ENCODE results near the gene PPP1R14D.

Gene PPP1R14D, protein sequence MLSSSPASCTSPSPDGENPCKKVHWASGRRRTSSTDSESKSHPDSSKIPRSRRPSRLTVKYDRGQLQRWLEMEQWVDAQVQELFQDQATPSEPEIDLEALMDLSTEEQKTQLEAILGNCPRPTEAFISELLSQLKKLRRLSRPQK

DNA sequence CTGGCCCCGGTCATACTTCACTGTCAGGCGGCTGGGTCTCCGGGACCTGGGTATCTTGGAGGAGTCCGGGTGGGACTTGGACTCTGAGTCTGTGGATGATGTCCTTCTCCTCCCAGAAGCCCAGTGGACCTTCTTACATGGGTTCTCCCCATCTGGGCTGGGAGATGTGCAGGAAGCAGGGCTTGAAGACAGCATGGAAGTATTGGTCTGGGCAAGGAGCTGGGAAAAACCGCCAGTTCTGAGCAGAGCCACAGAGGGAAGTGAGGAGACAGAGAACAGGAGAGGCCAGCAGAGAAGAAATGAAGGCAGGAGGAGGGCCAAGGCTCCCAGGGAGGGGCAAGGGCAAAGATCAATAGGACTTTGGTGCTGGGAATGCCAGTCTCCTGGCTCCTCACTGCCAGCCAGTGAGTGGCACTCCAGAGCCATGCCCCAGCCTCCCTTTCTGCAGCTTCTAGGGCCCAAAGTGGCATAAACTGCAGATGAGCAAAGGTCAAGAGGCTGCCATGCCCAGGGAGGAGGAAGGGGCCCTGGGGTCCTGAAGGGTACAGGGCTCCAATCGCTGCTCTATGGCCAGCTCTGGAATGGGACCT, at the start of gene PPP1R14D:
PPP1R14D (minus strand) TSS at position 262 of the 590 bp plus-strand sequence; CDS start at position 195, 67 bp downstream.
- TF ChIP-seq, protein P1, sequence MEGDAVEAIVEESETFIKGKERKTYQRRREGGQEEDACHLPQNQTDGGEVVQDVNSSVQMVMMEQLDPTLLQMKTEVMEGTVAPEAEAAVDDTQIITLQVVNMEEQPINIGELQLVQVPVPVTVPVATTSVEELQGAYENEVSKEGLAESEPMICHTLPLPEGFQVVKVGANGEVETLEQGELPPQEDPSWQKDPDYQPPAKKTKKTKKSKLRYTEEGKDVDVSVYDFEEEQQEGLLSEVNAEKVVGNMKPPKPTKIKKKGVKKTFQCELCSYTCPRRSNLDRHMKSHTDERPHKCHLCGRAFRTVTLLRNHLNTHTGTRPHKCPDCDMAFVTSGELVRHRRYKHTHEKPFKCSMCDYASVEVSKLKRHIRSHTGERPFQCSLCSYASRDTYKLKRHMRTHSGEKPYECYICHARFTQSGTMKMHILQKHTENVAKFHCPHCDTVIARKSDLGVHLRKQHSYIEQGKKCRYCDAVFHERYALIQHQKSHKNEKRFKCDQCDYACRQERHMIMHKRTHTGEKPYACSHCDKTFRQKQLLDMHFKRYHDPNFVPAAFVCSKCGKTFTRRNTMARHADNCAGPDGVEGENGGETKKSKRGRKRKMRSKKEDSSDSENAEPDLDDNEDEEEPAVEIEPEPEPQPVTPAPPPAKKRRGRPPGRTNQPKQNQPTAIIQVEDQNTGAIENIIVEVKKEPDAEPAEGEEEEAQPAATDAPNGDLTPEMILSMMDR (IDR thresholded peaks at IDR 0.05) = no peak
- no peak for DNase-seq
- Histone ChIP-seq H3K4me1 (no peaks in the 10 kb centered on the region), H3K27ac (no peak within 1 kb of the TSS), H3K36me3 (no peaks in the 10 kb centered on the region), H3K9me3 (no peaks in the 10 kb centered on the region), H3K27me3 (peaks cover 0 to 6% of the 10 kb centered on the region in 2 donors), H3K4me3 (no peak within 1 kb of the TSS)
- intact Hi-C loops (cut with DNase I; ENCODE audit: low total_unique reads) = no loop called here

DNA sequence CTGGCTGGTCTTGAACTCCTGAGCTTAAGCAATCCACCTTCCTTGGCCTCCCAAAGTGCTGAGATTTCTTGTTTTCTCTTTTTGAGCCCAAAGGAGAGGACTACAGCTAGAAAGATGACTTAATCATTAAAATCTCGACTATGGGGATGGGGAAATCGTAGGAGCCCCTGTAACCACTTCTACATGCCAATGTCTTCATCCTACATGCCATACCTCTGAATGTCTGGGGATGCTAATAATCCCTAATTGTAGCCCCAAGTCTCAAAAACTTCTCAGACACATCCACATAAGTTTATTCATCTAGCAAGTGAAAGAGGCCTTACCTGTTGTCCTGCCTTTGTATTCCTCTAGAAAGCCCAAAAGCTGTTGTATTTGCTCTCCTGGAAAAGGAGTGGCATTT, 49.2 kb upstream of the PPP1R14D start:
- Histone ChIP-seq H3K4me3 (no peak overlapping the region), H3K27me3 (peaks cover 0 to 8% of the 10 kb centered on the region in 2 donors), H3K9me3 (no peaks in the 10 kb centered on the region), H3K4me1 (peaks cover 0 to 19% (median 12%) of the 10 kb centered on the region in 4 donors), H3K36me3 (no peaks in the 10 kb centered on the region), H3K27ac (no peak overlapping the region)
- intact Hi-C loops (cut with DNase I; ENCODE audit: low total_unique reads) = no loop called here
- TF ChIP-seq, protein P1 (IDR thresholded peaks at IDR 0.05) = no peak
- no peak for DNase-seq

DNA sequence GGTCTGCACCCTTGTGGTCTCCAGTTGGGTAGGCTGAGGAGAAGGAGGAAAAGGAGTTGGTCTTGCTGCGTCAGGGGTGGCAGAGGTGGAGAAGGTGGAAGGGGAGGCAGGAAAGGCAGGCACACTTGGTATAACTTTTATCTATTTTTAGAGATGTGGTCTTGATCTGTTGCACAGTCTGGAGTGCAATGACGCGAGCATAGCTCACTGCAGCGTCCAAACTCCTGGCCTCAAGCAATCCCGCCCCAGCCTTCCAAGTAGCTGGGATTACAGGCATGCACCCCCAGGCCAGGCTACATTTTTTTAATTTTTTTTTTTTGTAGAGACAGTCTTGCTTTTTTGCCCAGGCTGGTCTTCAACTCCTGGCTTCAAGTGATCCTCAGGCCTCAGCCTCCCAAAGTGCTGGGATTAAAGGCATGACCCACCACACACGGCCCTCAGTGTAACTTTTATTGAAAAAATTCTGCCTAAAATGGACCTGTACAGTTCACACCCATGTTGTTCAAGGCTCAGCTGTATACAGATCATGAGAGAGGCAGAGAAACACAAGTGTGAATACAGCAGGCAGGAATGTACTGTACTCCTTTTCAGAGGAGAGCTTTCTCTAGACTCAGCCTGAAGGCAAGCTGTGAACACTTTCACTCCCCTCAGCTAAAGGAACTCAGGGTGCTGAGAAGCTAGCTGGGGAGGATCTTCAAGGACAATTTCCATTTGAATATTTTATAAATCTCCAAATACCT, 47.7 kb upstream of the PPP1R14D start:
- H3K36me3 ChIP-seq = no peaks in the 10 kb centered on the region
- TF ChIP-seq, protein P1 (IDR thresholded peaks at IDR 0.05) = no peak
- no peak overlapping the region for H3K27ac ChIP-seq
- intact Hi-C loops (cut with DNase I; ENCODE audit: low total_unique reads) = no loop called here
- peaks cover 0 to 19% (median 12%) of the 10 kb centered on the region in 4 donors for H3K4me1 ChIP-seq
- no peak for DNase-seq
- no peak overlapping the region for H3K4me3 ChIP-seq
- no peaks in the 10 kb centered on the region for H3K9me3 ChIP-seq
- H3K27me3 ChIP-seq = peaks cover 0 to 22% of the 10 kb centered on the region in 2 donors

DNA sequence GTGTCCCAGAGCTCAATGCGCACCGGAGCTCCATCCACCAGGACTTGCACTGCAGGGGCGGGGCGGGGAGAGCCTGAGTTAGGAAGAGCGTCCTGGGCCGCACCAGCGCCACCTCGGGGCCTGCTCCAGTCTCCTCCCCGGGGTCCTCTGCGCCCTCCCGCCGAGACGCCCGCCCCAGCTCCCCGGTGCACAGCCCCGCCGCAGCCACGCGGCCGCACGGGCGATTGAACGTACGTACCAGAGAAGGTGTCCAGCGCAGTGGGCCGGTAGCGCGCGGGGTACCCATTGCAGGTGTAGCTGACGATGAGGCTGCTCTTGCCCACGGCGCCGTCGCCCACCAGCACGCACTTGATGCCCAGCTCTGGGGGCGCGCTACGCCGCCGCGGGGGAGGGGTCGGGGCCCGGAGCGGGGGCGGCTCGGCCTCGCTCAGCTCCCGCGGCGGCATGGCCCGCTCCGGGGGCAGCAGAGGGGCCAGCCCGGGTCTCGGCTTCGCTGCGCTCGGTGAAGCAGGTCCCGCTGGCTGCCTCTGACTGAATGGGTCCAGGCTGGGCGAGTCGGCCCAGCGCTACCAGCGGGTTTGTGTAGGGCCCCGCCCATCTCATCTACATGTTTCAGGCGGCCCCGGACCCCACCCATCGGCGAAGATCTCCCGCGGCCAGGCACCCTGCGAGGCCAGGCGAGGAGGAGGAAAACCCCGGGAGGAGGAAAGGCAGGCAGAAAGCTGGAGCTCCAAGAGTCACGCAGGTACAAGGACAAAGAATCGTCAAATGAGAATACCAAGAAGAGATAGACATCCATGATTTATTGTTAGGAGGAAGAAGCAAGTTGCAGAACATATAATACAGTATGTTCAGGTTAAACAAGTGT, 45.4 kb upstream of the PPP1R14D start, which contains the start of gene RHOV:
RHOV (minus strand) TSS at position 541 of the 868 bp plus-strand sequence; CDS start at position 446, 95 bp downstream.
- Histone ChIP-seq H3K9me3 (no peaks in the 10 kb centered on the region), H3K36me3 (no peaks in the 10 kb centered on the region), H3K4me3 (peak within 1 kb of the TSS; percentile 43 to 60), H3K27ac (no peak within 1 kb of the TSS), H3K4me1 (peaks cover 0 to 19% (median 12%) of the 10 kb centered on the region in 4 donors), H3K27me3 (peaks cover 0 to 30% of the 10 kb centered on the region in 2 donors)
- TF ChIP-seq, protein P1 (IDR thresholded peaks at IDR 0.05) = no peak
- intact Hi-C loops (cut with DNase I; ENCODE audit: low total_unique reads) = no loop called here
- DNase-seq = peak in 1 of 2 donors; percentile 34

All from tibial artery (tissue), 4 donors.